OCI-LY3 (cell line): ENCODE measurements around the gene CAMK1D.

ENCODE experiments used
- CTCF ChIP-seq: fragments of 200-600, 300-600 bp; sonication (generic); IDR thresholded peaks from 2 replicates; pipeline ENCODE4 v1.5.1; 2014; ENCODE audit warnings: antibody characterized with exemption, low read length, low read depth
- EZH2phosphoT487 ChIP-seq: fragments of 200-600 bp; shearing (Covaris generic); IDR thresholded peaks from 2 replicates; pipeline ENCODE4 v1.6.1; 2018; ENCODE audit warnings: antibody characterized with exemption, mixed run types, low read depth

GRCh38 chr10:12594448-12594944 is 245.1 kb downstream of the CAMK1D start:
- TF ChIP-seq CTCF (no peak), EZH2phosphoT487 (no peak)
